Inferior parietal cortex (tissue), 1 donor: Measurements from ENCODE around the gene PITPNC1.
"Not testable (repeated sequence)": the region's sequence is repeated elsewhere in the genome, so short reads cannot be mapped to it uniquely, and the experiment has no call there.

ENCODE experiments used
- DNase-seq: peaks from one replicate; pipeline ENCODE4 v3.0.0-alpha.2; 2016; ENCODE audit errors: extremely low spot score

The PITPNC1 gene

GRCh38 chr17:67680445-67681224, 303.6 kb downstream of the PITPNC1 start:
- DNase-seq = no peak

- DNase-seq = no peak
Observed at GRCh38 chr17:67682196-67682595, 305.1 kb downstream of the PITPNC1 start.

- DNase-seq = no peak
Observed at GRCh38 chr17:67685351-67685750, 308.3 kb downstream of the PITPNC1 start.

GRCh38 chr17:67686241-67686640, 309.2 kb downstream of the PITPNC1 start:
- DNase-seq = no peak

- no peak for DNase-seq
Observed at GRCh38 chr17:67687511-67687910, 310.4 kb downstream of the PITPNC1 start.

- DNase-seq = peak; percentile 88
Observed at GRCh38 chr17:67689534-67690177, 312.6 kb downstream of the PITPNC1 start.

- no peak for DNase-seq
Observed at GRCh38 chr17:67693811-67694210, 316.7 kb downstream of the PITPNC1 start.

- no peak for DNase-seq
Observed at GRCh38 chr17:67696347-67696746, 319.3 kb downstream of the PITPNC1 start.

- no peak for DNase-seq
Observed at GRCh38 chr17:67696853-67697498, 319.9 kb downstream of the PITPNC1 start.

- no peak for DNase-seq
Observed at GRCh38 chr17:67700037-67700724, 323.1 kb downstream of the PITPNC1 start.

GRCh38 chr17:67700725-67701119, 323.6 kb downstream of the PITPNC1 start:
- no peak for DNase-seq

- not testable (repeated sequence) for DNase-seq
Observed at GRCh38 chr17:67702861-67703260, 325.8 kb downstream of the PITPNC1 start.

GRCh38 chr17:67707442-67707841, 330.4 kb downstream of the PITPNC1 start:
- no peak for DNase-seq

- no peak for DNase-seq
Observed at GRCh38 chr17:67708378-67708777, 331.3 kb downstream of the PITPNC1 start.

GRCh38 chr17:67711916-67712315, 334.8 kb downstream of the PITPNC1 start:
- DNase-seq = no peak

GRCh38 chr17:67712375-67712774, 335.3 kb downstream of the PITPNC1 start:
- no peak for DNase-seq

- no peak for DNase-seq
Observed at GRCh38 chr17:67713169-67713568, 336.1 kb downstream of the PITPNC1 start.

GRCh38 chr17:67716405-67716798, 339.3 kb downstream of the PITPNC1 start:
- DNase-seq = no peak

- no peak for DNase-seq
Observed at GRCh38 chr17:67717192-67717623, 340.1 kb downstream of the PITPNC1 start.

- peak; percentile 99 for DNase-seq
Observed at GRCh38 chr17:67717624-67718324, 340.7 kb downstream of the PITPNC1 start, which contains the start of gene NOL11. Gene NOL11, plus strand, starts transcription at chr17:67717936. Its CDS starts 12 bp downstream, at chr17:67717948.

- no peak for DNase-seq
Observed at GRCh38 chr17:67718325-67718941, 341.4 kb downstream of the PITPNC1 start.
